HTR-8/SVneo (cell line): Measurements from ENCODE around the gene HSD17B12.

ENCODE experiments used
- DNase-seq: peaks from one replicate; pipeline ENCODE4 v3.0.0; 2011; ENCODE audit warnings: low spot score, mixed read lengths; ENCODE audit not compliant: insufficient read length
- FAIRE-seq: peaks from 2 replicates; lab custom pipeline; 2011; peaks lifted over from hg19 to GRCh38; lab: Jason Lieb, UNC

The HSD17B12 gene

GRCh38 chr11:43842021-43842420, 161.5 kb downstream of the HSD17B12 start:
- DNase-seq (no peak), FAIRE-seq (no peak)

- FAIRE-seq (no peak), DNase-seq (no peak)
Measured at GRCh38 chr11:43845816-43846215, 165.3 kb downstream of the HSD17B12 start.

- DNase-seq (peak; percentile 72), FAIRE-seq (peak; percentile 38)
Measured at GRCh38 chr11:43852057-43852636, 171.6 kb downstream of the HSD17B12 start.

GRCh38 chr11:43853781-43854180, 173.2 kb downstream of the HSD17B12 start:
- DNase-seq = no peak
- FAIRE-seq = no peak

- FAIRE-seq (no peak), DNase-seq (no peak)
Measured at GRCh38 chr11:43856993-43857392, 176.5 kb downstream of the HSD17B12 start.

- no peak for DNase-seq
- no peak for FAIRE-seq
Measured at GRCh38 chr11:43861141-43861540, 180.6 kb downstream of the HSD17B12 start.

GRCh38 chr11:43866520-43866919, 186.0 kb downstream of the HSD17B12 start:
- no peak for FAIRE-seq

GRCh38 chr11:43866969-43867368, 186.4 kb downstream of the HSD17B12 start:
- FAIRE-seq (no peak), DNase-seq (no peak)

More at GRCh38 chr11:43866520-43866919, 186.0 kb downstream of the HSD17B12 start:
- DNase-seq = no peak

- peak; percentile 11 for DNase-seq
- no peak for FAIRE-seq
Measured at GRCh38 chr11:43868852-43869567, 188.5 kb downstream of the HSD17B12 start.

- no peak for FAIRE-seq
- no peak for DNase-seq
Measured at GRCh38 chr11:43871051-43871450, 190.5 kb downstream of the HSD17B12 start.

GRCh38 chr11:43872995-43873394, 192.5 kb downstream of the HSD17B12 start:
- no peak for DNase-seq
- FAIRE-seq = no peak

GRCh38 chr11:43874078-43874477, 193.5 kb downstream of the HSD17B12 start:
- FAIRE-seq = no peak

GRCh38 chr11:43874738-43875137, 194.2 kb downstream of the HSD17B12 start:
- DNase-seq = no peak
- no peak for FAIRE-seq

More at GRCh38 chr11:43874078-43874477, 193.5 kb downstream of the HSD17B12 start:
- no peak for DNase-seq

- DNase-seq (no peak), FAIRE-seq (no peak)
Measured at GRCh38 chr11:43879789-43880639, 199.5 kb downstream of the HSD17B12 start.

- peak; percentile 90 for DNase-seq
- FAIRE-seq = peak; percentile 90
Measured at GRCh38 chr11:43880640-43881159, 200.2 kb downstream of the HSD17B12 start, which contains the start of gene ALKBH3. Gene ALKBH3 (plus strand): TSS chr11:43880831. CDS start chr11:43882653, 1,822 bp downstream.

GRCh38 chr11:43892851-43893250, 212.3 kb downstream of the HSD17B12 start:
- DNase-seq (no peak), FAIRE-seq (no peak)

GRCh38 chr11:43894546-43894945, 214.0 kb downstream of the HSD17B12 start:
- no peak for FAIRE-seq
- DNase-seq = no peak

GRCh38 chr11:43895601-43896000, 215.1 kb downstream of the HSD17B12 start:
- no peak for FAIRE-seq
- no peak for DNase-seq

GRCh38 chr11:43898574-43898973, 218.0 kb downstream of the HSD17B12 start:
- no peak for DNase-seq
- FAIRE-seq = no peak

GRCh38 chr11:43899094-43899493, 218.6 kb downstream of the HSD17B12 start:
- FAIRE-seq (no peak), DNase-seq (no peak)

GRCh38 chr11:43901551-43901950, 221.0 kb downstream of the HSD17B12 start:
- DNase-seq (no peak), FAIRE-seq (no peak)
